Activated CD4-positive, alpha-beta T cell treated with anti-CD3 and anti-CD28 coated beads, Interleukin-2, Interleukin-6, amounts not matched to agents 100 ng/mL and 50 ng/mL, durations not matched to agents 16 hours and 8 hours (primary cell): ENCODE measurements around the gene ADH7.
"Not testable (repeated sequence)": the region's sequence is repeated elsewhere in the genome, so short reads cannot be mapped to it uniquely, and the experiment has no call there.

Experiments used
- DNase-seq: peaks from one replicate; pipeline ENCODE4 v3.0.0-alpha.2; 2020

ADH7 gene

DNA sequence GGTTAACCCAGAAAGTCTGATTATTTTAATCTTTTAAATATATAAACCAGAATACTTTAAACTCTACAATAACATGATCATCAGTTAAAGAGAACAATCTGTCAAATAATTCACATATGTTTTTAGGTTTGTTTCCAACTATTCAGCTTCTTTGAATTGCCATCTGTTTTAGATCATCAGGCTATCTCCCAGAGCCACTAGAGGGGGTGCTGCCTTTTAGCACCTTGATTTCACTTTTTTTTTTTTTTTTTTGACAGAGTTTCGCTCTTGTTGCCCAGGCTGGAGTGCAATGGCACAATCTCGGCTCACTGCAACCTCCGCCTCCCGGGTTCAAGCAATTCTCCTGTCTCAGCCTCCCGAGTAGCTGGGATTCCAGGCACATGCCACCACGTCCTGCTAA, 57.8 kb downstream of the ADH7 start:
- not testable (repeated sequence) for DNase-seq

DNA sequence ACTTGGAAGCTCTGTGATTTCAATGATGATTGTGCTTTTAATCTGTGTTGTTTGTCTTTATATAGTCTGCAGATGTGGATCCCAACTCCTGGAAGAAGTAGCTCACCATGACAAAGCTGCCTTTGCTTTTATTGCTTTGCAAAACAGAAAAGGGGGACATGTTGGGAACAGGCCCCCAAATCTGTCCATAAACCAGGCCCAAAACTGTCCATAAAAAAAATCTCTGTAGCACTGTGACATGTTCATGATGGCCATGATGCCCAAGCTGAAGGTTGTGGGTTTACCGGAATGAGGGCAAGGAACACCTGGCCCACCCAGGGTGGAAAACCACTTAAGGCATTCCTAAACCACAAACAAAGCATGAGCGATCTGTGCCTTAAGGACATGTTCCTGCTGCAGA, 62.7 kb downstream of the ADH7 start:
- DNase-seq = not testable (repeated sequence)

- not testable (repeated sequence) for DNase-seq
Measured at GRCh38 chr4:99367817-99368216, 67.3 kb downstream of the ADH7 start.

DNA sequence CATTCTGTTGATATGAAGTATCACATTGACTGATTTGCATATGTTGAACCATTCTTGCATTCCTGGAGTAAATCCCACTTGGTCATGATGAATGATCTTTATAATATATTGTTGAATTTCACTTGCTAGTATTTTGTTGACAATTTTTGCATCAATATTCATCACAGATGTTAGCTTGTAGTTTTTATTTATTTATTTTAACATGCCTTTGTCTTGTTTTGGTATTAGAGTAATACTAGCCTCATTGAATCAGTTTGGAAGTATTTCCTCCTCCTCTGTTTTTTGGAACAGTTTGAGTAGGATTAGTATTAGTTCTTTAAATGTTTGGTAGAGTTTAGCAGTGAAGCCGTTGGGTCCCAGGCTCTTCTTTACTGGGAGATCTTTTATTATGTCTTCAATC, 68.7 kb downstream of the ADH7 start:
- no peak for DNase-seq

GRCh38 chr4:99362768-99363167, 72.4 kb downstream of the ADH7 start:
- no peak for DNase-seq
